GM18858 (cell line): ENCODE data around the gene HES5.

ENCODE experiments used
- ATAC-seq: cut with Tn5 transposase; IDR thresholded peaks from one replicate; pipeline ENCODE4 v1.9.1; 2021; ENCODE audit not compliant: unreplicated experiment

Gene HES5

GRCh38 chr1:2547210-2548067, 17.4 kb upstream of the HES5 start:
- ATAC-seq, result no peak

GRCh38 chr1:2546515-2547209, 16.6 kb upstream of the HES5 start:
- ATAC-seq, result no peak

GRCh38 chr1:2545754-2546514, 15.9 kb upstream of the HES5 start:
- ATAC-seq, result no peak

- ATAC-seq, result no peak
Observed at GRCh38 chr1:2544875-2545640, 15.0 kb upstream of the HES5 start.

GRCh38 chr1:2544093-2544874, 14.2 kb upstream of the HES5 start:
- ATAC-seq, result no peak

GRCh38 chr1:2543543-2544092, 13.6 kb upstream of the HES5 start:
- no peak for ATAC-seq

- ATAC-seq, result no peak
Observed at GRCh38 chr1:2542246-2542915, 12.3 kb upstream of the HES5 start.

GRCh38 chr1:2541619-2542245, 11.7 kb upstream of the HES5 start:
- no peak for ATAC-seq

GRCh38 chr1:2540816-2541492, 10.9 kb upstream of the HES5 start:
- ATAC-seq, result no peak

GRCh38 chr1:2539312-2539907, 9.3 kb upstream of the HES5 start:
- ATAC-seq, result no peak

GRCh38 chr1:2538872-2539271, 8.8 kb upstream of the HES5 start:
- no peak for ATAC-seq

- no peak for ATAC-seq
Observed at GRCh38 chr1:2538376-2538775, 8.3 kb upstream of the HES5 start.

GRCh38 chr1:2537784-2538115, 7.7 kb upstream of the HES5 start:
- ATAC-seq, result no peak

- ATAC-seq, result no peak
Observed at GRCh38 chr1:2535981-2536380, 5.9 kb upstream of the HES5 start.

GRCh38 chr1:2535455-2535854, 5.4 kb upstream of the HES5 start:
- ATAC-seq, result no peak

- ATAC-seq, result no peak
Observed at GRCh38 chr1:2534687-2535441, 4.8 kb upstream of the HES5 start.

GRCh38 chr1:2534315-2534686, 4.2 kb upstream of the HES5 start:
- ATAC-seq, result no peak
